ENCODE data around the gene SLC22A1. TPM values are rescaled to one million over a fixed set of nuclear protein-coding genes. Genes with fewer than 3 reads are reported as not detected.

The SLC22A1 gene
- total RNA-seq: 0.27 TPM
- long read RNA-seq: 0 reads

DNA sequence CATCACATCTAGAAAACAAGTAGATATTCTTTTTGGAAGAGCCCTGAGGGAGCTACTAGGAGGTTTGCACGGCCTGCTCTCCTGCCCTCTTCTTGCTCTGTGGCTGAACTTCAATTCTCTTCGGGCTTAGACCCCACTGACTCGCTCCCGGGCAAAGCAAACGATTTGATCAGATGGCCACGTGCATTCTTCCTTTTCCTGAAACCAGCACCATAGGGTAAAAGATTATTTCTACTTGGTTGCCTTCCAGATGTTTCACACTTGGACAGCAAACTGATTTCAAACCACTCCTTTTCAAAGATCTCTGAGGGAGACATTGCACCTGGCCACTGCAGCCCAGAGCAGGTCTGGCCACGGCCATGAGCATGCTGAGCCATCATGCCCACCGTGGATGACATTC is at the start of gene SLC22A1:
SLC22A1 (plus strand) TSS at position 258 of the 400 bp plus-strand sequence; CDS start at position 379, 121 bp downstream.
- DNase-seq: no peak
- intact Hi-C loops (cut with micrococcal nuclease): no loop called here
- no peaks in the 10 kb centered on the region for H3K27me3 ChIP-seq (ENCODE audit: low read depth)

DNA sequence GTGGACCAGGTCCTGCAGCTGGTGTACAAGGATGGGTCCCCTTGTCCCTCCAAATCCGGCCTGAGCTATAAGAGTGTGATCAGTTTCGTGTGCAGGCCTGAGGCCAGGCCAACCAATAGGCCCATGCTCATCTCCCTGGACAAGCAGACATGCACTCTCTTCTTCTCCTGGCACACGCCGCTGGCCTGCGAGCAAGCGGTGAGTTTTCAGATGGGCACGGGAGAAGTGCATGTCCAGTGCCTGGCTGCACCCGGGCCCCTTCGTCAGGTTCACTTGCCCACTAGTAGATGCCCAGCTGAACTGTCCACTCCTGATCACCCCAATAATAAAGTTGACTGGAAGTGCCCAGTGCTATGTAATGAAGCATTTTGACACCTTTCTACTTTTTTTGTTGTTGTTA is 48.3 kb upstream of the SLC22A1 start:
- intact Hi-C loops (cut with micrococcal nuclease): no loop called here

More for the DNA sequence above, at the start of gene SLC22A1:
- Histone ChIP-seq H3K9me3 (replicated peaks) (no peaks in the 10 kb centered on the region), H3K4me3 (no peak within 1 kb of the TSS), H3K4me1 (no peaks in the 10 kb centered on the region), H3K27ac (replicated peaks) (no peak within 1 kb of the TSS), H3K36me3 (peaks cover 13% of the 10 kb centered on the region)
- TF ChIP-seq CTCF (IDR thresholded peaks at IDR 0.05; ENCODE audit: borderline replicate concordance): no peak

GRCh38 chr6:160076009-160076408 is 45.6 kb upstream of the SLC22A1 start:
- TF ChIP-seq CTCF (IDR thresholded peaks at IDR 0.05; ENCODE audit: borderline replicate concordance): no peak
- no peak for DNase-seq
- Histone ChIP-seq H3K9me3 (replicated peaks) (no peaks in the 10 kb centered on the region), H3K27me3 (ENCODE audit: low read depth) (no peaks in the 10 kb centered on the region), H3K4me1 (no peaks in the 10 kb centered on the region), H3K27ac (replicated peaks) (no peak overlapping the region), H3K36me3 (peaks cover 100% of the 10 kb centered on the region), H3K4me3 (no peak overlapping the region)
- intact Hi-C loops (cut with micrococcal nuclease): no loop called here

More for the DNA sequence above, 48.3 kb upstream of the SLC22A1 start:
- H3K4me3 ChIP-seq: no peak overlapping the region
- no peaks in the 10 kb centered on the region for H3K27me3 ChIP-seq (ENCODE audit: low read depth)
- no peaks in the 10 kb centered on the region for H3K9me3 ChIP-seq (replicated peaks)
- H3K4me1 ChIP-seq: no peaks in the 10 kb centered on the region
- peaks cover 100% of the 10 kb centered on the region for H3K36me3 ChIP-seq
- DNase-seq: no peak
- H3K27ac ChIP-seq (replicated peaks): no peak overlapping the region
- TF ChIP-seq CTCF (IDR thresholded peaks at IDR 0.05; ENCODE audit: borderline replicate concordance): no peak

DNA sequence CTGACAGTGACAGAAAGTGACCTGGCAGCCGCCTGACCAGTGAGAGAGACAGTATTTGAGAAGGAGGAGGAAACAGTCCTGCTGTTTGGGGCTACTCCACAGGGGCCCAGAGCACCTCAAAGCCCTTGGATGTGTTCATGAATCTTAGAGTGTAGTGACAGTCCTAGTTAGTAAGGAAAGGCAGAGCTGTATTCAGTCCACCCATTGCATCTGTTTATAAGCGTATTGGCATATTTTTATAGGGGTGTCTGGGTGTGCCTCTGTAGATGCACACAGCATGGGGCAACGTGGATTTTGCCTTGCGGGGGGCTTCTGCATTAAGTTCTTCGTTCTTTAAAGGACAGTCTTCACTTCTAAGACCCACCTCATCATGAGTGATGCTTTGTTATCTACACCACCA is 44.6 kb upstream of the SLC22A1 start:
- H3K4me1 ChIP-seq: no peaks in the 10 kb centered on the region
- no peak overlapping the region for H3K4me3 ChIP-seq
- no peak for DNase-seq
- H3K27ac ChIP-seq (replicated peaks): no peak overlapping the region
- peaks cover 100% of the 10 kb centered on the region for H3K36me3 ChIP-seq
- no peaks in the 10 kb centered on the region for H3K9me3 ChIP-seq (replicated peaks)
- TF ChIP-seq CTCF (IDR thresholded peaks at IDR 0.05; ENCODE audit: borderline replicate concordance): no peak
- H3K27me3 ChIP-seq (ENCODE audit: low read depth): no peaks in the 10 kb centered on the region
- intact Hi-C loops (cut with micrococcal nuclease): no loop called here

- DNase-seq: no peak
- TF ChIP-seq CTCF (IDR thresholded peaks at IDR 0.05; ENCODE audit: borderline replicate concordance): no peak
- intact Hi-C loops (cut with micrococcal nuclease): no loop called here
- Histone ChIP-seq H3K27me3 (ENCODE audit: low read depth) (no peaks in the 10 kb centered on the region), H3K27ac (replicated peaks) (no peak overlapping the region), H3K4me1 (no peaks in the 10 kb centered on the region), H3K36me3 (peaks cover 100% of the 10 kb centered on the region), H3K9me3 (replicated peaks) (no peaks in the 10 kb centered on the region), H3K4me3 (no peak overlapping the region)
Observed at GRCh38 chr6:160077526-160077925, 44.1 kb upstream of the SLC22A1 start.

Data from left ventricle myocardium inferior (tissue), 1 donor.